Ramos (cell line): ENCODE data around the gene TYK2.
"Not testable (repeated sequence)": the region's sequence is repeated elsewhere in the genome, so short reads cannot be mapped to it uniquely, and the experiment has no call there.

Experiments
- in situ Hi-C: fragments of 300-500 bp; cut with MboI; formaldehyde crosslinking; loops from one replicate; pipeline ENCODE4 v1.14.3; 2022; ENCODE audit warnings: low sequenced_read_pairs; ENCODE audit not compliant: unreplicated experiment

TYK2 gene

DNA sequence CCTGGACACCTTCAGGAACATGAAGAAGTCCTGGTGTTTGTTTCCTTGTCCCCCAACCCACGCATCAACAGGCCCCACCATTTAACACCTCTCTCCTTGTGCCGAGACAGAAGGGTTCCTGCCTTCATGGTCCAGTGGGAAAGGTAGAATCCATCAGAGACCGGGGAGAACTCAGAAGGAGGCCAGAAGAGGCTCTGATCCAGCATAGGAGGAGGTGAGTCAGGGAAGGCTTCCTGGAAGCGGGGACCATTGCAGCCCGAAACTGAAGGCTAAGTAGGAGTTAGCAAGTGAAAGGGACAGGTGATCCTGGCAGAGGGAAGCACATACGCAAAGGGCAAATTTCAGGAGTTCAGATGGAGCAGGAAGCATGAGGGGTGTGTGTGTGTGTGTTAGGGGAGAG is 41.4 kb downstream of the TYK2 start:
- in situ Hi-C loops = no loop called here

DNA sequence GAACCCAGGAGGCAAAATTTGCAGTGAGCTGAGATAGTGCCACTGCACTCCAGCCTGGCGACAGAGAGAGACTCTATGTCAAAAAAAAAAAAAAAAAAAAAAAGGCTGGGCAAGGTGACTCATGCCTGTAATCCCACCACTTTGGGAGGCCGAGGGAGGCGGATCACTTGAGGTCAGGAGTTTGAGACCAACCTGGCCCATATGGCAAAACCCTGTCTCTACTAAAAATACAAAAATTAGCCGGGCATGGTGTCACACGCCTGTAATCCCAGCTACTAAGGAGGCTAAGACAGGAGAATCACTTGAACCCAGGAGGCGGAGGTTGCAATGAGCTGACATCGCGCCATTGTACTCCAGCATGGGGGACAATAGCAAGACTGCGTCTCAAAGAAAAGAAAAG is 43.6 kb downstream of the TYK2 start:
- in situ Hi-C loops = not testable (repeated sequence)

DNA sequence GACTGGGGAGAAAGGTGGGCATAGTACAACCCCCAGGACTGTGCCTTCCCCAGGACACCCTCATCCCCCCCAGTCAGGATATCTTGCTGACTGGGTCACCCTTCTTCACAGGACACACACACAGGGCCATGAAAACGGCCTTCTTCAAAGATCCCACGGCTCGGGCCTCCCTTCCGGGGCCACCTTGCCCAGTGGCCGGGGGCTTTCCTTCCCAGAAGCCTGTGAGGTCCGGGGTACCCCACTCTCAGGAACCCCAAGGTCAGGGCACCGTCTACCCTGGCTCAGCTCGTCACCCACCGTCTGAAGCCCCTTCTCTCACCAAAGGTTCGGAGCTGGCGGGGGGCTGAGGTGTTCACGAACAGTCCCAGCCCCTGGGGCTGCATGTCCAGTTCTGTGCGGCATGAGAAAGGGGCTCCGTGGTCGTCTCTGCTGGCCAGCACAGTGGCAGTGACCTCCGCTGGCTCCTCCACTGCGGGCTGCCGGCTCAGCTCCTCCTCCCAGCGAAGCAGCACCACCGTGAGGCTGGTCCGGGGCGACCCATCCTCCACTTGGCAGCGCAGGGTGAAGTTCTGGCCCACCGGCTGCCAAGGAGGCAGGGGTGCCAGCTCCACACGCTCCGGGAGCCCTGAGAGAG is 44.9 kb downstream of the TYK2 start:
- in situ Hi-C loops = no loop called here

DNA sequence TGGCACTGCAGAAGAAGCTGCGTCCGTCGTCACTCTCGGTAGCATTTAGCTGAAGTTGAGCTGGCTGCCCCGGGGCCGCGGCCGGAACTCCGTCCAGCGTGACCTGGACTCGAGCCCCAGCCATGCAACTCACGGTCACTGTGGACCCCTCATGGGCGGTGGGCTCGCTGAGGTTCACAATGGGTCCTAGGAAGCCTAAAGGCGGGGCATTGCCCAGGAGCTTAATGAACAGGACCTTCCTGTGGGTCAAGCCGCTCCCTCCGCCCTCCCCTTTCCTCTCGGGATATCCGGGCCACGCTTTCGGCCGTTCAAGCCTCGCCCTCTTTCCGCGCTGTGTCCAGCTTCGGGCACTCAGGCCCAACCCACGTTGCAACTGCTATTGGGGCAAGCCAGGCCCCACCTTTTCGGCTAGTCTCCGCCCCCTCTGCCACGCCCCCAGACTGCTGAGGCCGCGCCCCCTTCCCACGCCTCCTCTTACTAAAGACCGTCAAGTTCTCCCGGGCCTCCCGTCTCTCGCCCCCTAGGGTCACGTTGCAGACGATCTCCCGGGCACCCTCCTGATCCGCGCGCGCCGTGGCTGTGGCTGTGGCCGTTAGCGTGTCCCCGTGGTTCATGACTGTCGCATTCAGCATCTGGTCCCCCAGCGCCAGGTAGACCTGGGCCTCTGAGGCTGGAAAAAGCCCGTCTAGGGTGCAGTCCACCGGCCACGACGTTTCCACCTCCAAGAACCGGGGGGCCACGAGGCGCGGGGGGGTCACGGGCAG is 45.6 kb downstream of the TYK2 start:
- in situ Hi-C loops = no loop called here

DNA sequence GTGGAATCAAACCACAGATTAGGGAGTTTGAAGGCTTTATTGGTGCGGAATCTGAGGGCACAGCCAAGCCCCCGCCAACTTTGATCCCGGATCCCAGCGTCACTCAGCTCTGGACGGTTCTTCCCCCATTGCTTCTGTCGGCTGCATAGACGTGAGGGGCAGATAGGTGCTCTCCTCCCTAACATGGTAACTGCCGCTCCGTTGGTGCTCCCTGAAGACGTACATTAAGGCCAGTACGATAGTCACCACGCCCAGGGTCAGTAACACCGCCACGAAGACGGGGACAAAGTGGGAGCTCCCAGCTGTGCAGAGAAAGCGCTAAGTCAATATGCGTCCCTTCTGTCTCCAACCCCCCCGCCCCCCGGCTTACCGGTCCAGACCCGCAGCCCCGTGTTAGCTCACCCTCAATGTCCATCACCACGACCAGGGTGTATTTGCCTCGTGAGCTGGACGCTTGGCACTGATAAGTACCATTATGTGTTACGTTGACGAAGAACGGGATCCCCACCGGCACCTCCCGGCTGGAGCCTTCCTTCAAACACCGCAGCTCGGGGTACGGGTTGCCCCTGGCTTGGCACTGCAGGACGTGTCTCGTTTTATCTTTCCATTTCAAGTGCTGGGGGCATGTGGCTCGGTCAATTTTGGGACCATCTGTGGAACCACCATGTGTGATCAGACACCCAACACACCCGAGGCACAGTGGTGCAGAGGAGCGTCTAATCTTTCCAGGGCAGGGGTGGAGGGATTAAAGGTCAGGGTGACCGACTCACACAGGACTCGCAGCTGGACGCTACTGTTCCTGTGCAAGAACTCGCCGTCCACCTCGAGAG is 46.4 kb downstream of the TYK2 start:
- in situ Hi-C loops = no loop called here

DNA sequence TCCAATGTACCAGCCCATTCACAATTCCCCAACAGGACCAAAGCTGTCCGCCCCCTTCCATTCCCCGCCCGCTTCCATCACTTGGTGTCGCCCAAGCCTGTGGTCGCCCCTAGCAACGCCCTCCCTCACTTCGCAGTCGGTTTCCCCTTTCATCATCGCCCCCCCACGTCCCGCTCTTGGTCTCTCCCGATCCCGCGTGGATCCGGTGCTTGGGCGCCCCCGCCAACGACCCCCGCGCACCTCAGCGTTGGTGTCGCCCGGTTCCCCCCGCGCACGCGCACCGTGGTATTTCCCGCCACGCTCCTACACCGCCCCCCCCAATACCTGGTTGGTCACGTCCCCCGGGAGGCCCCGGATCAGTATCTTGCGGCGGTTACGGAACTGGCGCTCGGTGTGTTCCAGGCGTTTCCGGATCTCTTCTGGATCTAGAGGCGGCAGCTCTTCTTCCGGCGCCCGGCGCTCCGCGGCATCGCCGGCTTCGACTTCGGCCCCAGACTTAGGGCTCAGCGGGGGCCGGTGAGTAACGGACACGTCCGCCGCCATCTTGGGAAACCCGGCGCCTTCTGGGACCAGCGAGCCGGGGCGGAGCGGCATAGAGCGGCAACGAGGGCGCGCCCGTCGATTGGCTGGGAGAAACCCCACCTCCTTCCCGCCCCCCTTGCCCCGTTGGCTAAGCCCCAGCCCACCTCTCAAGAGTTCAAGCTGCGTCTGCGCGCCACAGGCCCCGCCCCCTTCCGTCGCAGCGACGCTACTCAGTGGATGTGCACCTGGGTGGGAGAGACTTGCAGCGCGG is 47.2 kb downstream of the TYK2 start, which contains the start of gene RAVER1:
RAVER1 (minus strand) TSS at position 565 of the 793 bp plus-strand sequence; CDS start at position 543, 22 bp downstream.
- in situ Hi-C loops = no loop called here

DNA sequence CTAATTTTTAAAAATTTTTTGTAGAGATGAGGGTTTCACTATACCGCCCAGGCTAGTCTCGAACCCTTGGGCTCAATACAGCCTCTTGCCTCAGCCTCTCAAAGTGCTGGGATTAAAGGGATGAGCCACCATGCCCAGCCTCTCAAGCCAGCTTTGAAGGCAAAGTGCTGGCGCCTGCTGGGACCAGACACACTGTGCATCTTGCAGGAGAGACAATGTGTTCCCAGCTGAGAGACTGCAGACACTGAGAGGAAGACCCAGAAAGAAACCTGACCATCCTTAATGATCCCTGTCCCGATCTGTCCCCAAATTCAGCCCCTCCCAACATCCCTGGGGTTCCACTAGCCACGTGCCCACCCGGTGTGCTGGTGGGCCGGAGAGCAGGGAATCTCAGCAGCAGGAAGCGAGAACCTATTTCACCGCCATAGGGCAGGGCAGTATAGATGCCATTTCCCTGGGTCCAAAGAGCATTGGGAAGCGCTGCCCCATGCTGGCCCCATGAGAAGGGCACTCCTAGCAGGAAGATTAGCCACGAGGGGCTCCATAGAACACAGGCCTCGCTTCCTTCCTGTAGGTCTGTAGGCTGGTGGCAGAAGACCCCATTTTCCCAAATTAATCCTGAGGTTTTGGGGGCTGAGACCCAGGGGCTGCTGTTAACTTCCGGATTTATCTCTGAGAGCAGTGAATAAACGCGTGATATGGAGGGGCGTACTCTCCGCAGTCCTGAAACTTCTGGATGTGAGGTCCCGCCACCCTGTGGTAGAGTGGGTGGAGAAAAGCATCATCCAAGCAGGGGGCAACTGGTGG is 48.0 kb downstream of the TYK2 start:
- in situ Hi-C loops = no loop called here

DNA sequence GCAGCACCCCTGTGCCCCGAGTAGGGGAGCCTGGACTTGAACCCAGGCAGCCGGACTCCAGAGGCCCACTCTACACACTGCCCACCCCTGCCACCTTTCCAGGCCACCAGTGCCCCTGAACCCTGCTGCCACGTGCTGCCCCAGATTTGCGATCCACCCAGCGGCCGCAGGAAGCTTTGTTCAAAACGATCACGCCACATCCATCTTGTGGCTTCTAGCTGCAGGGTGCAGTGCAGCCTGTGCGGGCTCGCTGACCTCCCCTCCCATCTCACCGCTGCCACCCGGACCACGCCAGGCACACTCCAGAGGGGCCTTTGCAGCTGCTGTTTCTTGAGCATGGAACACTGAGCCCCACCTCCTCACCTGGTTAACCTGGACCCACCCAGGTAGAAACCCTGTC is 50.8 kb downstream of the TYK2 start:
- in situ Hi-C loops = no loop called here

DNA sequence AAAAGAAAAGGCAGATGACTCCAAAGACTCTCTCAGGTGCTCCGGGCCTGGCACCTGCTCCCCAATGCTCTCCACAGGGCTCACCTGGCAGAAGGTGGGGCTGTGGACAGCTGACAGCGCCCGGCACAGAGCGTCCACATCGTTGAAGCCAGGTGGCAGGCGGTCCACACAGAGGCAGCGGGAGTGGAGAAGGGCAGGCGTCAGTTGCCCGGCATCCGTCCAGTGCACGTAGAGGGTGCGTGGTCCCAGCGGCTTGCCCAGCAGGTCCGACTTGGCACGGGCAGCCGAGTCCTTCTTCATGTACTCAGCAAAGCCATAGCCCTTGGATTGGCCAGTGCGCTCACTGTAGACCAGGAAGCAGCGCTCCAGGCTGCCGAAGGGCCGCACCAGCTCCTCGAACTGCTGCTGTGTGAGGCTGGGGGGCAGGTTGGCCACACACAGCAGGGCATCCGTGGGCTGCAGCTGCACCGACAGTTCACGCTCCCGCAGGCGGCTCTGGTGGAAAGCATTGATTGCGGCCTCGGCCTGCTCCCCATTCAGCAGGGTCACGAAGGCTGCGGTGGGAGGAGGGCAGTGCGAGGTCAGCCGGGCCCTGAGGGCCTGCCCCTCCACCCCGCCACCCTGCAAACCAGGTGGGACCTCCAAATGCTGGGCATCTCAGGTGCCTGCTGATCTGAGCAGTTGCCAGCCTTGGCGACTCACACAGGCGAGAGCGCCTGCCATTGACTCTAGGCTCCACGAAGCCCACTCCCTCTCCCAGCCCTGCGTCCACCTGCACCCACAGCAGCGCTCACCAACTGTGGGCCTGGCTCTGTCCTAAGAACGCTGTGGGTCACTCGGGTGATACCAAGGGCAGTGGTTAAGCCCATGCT is 51.6 kb downstream of the TYK2 start:
- in situ Hi-C loops = no loop called here

DNA sequence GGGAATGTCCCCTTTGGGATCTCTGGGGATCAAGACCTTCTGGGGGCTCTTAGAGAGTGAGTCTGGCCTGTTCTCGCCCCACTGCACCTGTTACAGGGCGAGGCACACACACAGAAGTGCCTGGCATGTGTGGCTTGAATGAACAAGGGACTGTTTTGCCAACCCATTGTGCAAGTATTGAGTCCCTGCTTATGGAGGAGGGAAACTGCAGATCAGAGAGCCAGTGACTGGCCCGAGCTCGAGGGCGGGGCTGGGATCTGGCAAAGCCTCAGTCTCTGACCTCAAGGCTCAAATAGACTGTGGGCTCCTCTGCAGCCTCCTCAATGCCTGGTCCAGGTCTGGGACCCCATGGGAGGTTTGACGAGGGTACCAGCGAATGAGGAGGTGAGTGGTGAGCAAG is 52.6 kb downstream of the TYK2 start:
- in situ Hi-C loops = no loop called here

DNA sequence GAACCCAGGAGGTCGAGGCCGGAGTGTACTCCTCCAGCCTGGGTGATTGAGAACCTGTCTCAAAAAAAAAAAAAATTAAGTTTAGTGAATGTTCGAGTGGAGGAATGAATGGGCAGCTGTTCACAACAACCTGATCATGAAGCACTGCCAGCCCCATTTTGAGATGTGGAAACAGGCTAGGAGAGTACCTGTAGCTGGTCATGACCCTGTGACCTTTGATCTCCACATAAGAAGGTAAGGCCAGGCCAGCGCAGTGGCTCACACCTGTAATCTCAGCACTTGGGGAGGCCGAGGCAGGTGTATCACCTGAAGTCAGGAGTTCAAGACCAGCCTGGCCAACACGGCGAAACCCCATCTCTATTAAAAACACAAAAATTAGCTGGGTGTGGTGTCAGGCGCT is 54.6 kb downstream of the TYK2 start:
- in situ Hi-C loops = no loop called here

DNA sequence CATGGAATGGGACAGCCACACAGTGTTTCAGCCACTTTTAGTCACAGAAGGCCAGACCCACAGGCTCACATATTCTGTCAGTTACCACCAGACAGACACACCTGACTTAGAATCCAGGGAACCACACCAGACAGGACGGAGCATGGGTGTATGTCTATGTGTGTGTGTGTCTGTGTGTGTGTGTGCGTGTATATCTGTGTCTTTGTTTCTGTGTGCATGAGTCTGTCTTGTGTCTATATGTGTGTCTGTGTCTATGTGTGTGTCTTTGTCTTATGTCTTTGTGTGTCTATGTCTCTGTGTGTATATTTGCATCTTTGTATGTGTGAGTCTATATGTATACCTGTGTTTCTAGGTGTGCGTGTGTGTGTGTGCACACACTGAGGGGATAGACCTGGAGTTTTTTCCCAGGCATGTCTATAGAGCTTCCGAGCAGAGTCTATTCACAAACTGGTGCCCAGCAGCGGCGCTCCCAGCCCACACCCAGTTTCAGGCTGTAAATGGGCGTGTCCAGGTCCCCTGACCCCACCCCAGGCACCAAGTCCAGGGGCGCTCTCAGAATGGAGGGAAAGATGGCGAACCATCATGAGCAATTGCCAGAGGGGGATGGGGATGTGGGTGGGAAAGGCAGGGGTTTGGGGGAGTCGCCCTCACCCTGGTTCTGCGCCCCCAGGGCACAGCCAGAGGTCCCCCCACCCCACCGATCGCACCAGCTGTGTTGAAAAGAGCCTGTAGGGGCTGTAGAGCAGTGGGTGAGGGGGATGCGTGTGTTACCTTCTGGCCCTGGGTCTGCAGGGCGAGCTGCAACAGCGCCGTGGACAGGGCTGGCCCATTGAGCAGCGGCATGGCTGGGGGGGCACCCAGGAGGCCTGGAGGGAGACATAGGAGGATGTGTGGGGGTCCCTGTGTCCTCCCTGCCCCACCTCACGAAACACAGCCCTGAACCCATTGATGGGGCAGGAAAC is 58.2 kb downstream of the TYK2 start:
- in situ Hi-C loops = no loop called here

DNA sequence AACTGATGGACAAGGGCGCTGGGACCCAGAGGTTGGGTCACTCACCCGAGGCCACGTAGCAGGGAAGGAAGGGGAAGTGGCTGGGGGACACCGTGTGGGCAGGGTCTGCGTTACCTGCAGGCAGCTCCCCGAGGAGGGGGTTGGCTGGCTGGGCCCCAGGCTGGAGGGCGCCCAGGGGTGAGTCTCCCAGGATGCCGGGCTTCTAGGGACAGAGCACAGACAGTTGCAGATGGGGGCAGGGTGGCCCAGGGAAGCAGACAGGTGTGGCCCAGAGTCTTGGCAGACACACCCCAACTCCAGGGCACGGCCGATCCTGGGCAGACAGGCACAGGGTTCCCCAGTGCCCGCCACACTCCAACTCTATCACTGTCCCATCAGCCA is 59.0 kb downstream of the TYK2 start:
- in situ Hi-C loops = no loop called here

DNA sequence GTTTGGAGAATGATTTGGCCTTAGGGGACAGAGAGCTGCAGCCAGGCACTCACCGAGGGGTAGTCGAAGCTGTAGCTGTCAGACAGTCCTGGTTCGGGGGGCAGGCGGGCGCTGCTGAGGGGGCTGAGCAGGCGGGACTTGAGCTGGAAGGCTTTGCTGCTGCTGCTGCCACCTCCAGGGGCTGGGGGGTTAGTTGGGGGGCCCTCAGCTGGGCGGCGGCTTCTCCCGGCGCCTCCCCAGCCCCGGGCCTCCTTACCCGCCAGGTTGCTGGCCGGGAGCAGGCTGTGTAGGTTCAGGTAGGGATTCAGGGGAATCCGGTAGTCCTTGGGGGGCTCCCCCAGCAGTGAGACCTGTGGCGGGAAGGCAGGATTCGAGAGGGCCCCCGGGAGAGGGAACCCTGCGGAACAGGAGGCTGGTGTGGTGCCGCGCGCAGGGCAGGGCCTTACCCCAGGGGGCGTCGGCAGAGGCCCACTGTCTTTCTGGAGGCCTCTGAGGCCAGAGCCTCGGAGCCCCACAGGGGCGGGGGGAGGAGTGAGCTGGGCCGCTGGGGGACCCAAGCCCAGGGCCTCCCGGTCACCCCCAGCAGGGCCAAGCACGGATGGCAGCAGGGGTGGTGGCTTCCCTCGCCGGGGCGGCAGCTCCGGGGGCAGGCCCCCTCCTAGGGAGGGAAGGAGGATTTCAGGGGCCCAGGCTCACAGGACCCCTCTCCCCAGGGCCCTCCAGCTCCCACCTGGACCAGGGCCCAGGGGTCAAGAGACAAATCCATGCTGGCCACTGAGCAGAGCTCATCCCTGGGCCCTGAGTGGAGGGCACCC is 59.6 kb downstream of the TYK2 start:
- in situ Hi-C loops = no loop called here

DNA sequence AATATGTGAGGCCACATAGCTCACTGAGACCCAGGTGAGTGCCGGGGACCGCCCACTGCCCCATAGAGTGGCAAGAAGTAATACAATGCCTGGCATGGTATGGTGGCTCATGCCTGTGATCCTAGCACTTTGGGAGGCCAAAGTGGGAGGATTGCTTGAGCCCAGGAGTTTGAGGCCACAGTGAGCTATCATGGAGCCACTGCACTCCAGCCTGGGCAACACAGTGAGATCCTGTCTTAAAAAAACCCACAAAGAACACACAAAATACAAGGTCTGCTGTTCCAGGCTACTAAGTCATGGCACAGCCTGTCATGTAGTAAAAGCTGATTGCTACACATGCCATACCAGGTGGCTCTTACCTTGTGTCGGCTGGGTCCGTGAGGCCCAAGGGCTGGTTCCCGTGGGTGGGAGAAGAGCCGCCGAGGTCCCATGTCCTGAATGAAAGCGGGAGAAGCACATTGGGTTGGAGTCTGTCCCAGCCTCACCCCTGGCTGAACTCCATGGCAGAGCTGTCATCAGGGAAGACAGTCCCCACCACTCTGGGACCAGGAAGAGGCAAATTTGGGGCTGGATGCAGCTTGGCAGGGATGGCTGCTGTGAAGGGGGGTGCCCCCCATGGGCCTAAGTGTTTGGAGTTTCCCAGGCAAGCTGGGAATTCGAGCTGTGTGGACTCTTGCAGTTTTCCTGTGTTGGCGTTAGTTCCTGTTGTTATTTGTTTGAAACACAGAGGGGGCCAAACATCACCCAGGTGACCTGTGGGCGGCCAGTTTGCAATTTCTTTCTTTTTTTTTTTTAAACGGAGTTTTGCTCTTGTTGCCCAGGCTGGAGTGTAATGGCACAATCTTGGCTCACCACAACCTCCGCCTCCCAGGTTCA is 61.3 kb downstream of the TYK2 start:
- in situ Hi-C loops = no loop called here
